ENCODE results near the gene SLC41A1. TPM values are rescaled to one million over a fixed set of nuclear protein-coding genes. Genes with fewer than 3 reads are reported as not detected.

Gene SLC41A1
- total and polyA plus RNA-seq, 8 donors = 8.2 to 46.2 (median 16.2) TPM

- no peaks in the 10 kb centered on the region for H3K9me3 ChIP-seq
- H3K4me1 ChIP-seq = no peaks in the 10 kb centered on the region
- intact Hi-C loops (cut with DNase I; ENCODE audit: low total_unique reads) = no loop called here
- H3K27ac ChIP-seq = no peak overlapping the region
- no peak for DNase-seq
- WGBS, 5 donors = 86 to 91% (median 86%) methylated on average over 4 of the region's 4 CpGs
- no peaks in the 10 kb centered on the region for H3K36me3 ChIP-seq
- H3K4me3 ChIP-seq = no peak overlapping the region
- no peak for TF ChIP-seq EP300 (IDR thresholded peaks at IDR 0.05)
- no peak for TF ChIP-seq POLR2AphosphoS5 (IDR thresholded peaks at IDR 0.05)
- no peak for TF ChIP-seq POLR2A (IDR thresholded peaks at IDR 0.05)
- TF ChIP-seq, protein P1, sequence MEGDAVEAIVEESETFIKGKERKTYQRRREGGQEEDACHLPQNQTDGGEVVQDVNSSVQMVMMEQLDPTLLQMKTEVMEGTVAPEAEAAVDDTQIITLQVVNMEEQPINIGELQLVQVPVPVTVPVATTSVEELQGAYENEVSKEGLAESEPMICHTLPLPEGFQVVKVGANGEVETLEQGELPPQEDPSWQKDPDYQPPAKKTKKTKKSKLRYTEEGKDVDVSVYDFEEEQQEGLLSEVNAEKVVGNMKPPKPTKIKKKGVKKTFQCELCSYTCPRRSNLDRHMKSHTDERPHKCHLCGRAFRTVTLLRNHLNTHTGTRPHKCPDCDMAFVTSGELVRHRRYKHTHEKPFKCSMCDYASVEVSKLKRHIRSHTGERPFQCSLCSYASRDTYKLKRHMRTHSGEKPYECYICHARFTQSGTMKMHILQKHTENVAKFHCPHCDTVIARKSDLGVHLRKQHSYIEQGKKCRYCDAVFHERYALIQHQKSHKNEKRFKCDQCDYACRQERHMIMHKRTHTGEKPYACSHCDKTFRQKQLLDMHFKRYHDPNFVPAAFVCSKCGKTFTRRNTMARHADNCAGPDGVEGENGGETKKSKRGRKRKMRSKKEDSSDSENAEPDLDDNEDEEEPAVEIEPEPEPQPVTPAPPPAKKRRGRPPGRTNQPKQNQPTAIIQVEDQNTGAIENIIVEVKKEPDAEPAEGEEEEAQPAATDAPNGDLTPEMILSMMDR (IDR thresholded peaks at IDR 0.05) = no peak
- no peaks in the 10 kb centered on the region for H3K27me3 ChIP-seq
Observed at GRCh38 chr1:205834751-205835150, 21.8 kb upstream of the SLC41A1 start.

DNA sequence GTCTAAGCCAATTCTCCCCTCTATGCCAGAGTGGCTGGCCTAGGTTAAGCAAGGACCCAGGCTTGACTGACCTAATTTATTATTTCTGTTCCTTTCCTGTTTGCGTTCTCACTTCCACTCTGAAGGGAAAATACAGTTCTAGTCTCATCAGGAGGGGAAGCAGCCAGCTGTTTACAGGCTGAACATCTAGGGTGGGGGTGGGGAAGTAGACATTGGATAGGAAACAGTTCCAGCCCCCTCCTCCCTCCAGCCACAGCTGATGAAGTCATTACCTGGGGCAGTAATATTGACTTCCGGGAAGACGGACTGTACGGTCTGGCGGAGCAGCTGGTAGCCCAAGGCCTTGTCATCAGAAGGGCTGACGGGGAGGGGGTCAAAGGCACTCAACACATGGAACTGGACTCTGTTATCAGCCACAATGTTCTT lies 19.3 kb upstream of the SLC41A1 start:
- Histone ChIP-seq H3K4me3 (no peak overlapping the region), H3K27ac (no peak overlapping the region), H3K9me3 (no peaks in the 10 kb centered on the region), H3K4me1 (peaks cover 0 to 6% (median 0%) of the 10 kb centered on the region in 4 donors), H3K36me3 (no peaks in the 10 kb centered on the region), H3K27me3 (no peaks in the 10 kb centered on the region)
- 74 to 87% (median 78%) methylated on average over 6 of the region's 6 CpGs for WGBS, 5 donors
- TF ChIP-seq POLR2A (IDR thresholded peaks at IDR 0.05) (no peak), POLR2AphosphoS5 (IDR thresholded peaks at IDR 0.05) (no peak), EP300 (IDR thresholded peaks at IDR 0.05) (no peak)
- TF ChIP-seq, protein P1 (IDR thresholded peaks at IDR 0.05) = no peak
- intact Hi-C loops (cut with DNase I; ENCODE audit: low total_unique reads) = no loop called here
- DNase-seq = peak in 1 of 2 donors; percentile 61

DNA sequence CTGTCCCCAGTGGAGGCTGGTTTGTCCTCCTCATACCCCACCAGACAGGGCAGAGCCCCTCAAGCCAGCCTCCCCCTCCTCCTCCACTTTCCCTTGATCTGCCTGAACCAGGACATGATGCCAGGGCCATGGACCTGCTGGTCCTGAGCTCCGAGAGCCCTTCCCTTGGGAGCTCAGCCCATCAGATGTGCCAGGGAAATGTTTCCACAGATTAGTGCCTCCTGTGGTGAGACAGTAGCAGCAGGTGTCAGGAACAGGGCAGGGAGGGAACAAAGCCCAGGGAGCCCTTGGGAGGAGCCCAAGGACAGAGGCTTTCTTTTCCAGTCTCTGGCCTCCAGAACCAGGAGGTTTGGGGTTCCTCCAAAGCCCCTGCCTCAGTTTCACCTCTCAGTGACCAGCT lies 14.6 kb upstream of the SLC41A1 start:
- no peak overlapping the region for H3K4me3 ChIP-seq
- H3K4me1 ChIP-seq = peaks cover 0 to 14% (median 0%) of the 10 kb centered on the region in 4 donors
- H3K36me3 ChIP-seq = no peaks in the 10 kb centered on the region
- 11 to 44% (median 29%) methylated on average over 1 of the region's 1 CpG for WGBS, 5 donors
- intact Hi-C loops (cut with DNase I; ENCODE audit: low total_unique reads) = no loop called here
- no peaks in the 10 kb centered on the region for H3K9me3 ChIP-seq
- DNase-seq = peak in 1 of 2 donors; percentile 53
- TF ChIP-seq POLR2AphosphoS5 (IDR thresholded peaks at IDR 0.05) (peak in 1 of 3 donors; percentile 17), EP300 (IDR thresholded peaks at IDR 0.05) (no peak)
- no peaks in the 10 kb centered on the region for H3K27me3 ChIP-seq
- no peak overlapping the region for H3K27ac ChIP-seq

- H3K4me1 ChIP-seq = peaks cover 0 to 14% (median 0%) of the 10 kb centered on the region in 4 donors
- 48 to 67% (median 63%) methylated on average over 3 of the region's 3 CpGs for WGBS, 5 donors
- TF ChIP-seq POLR2AphosphoS5 (IDR thresholded peaks at IDR 0.05) (no peak), POLR2A (IDR thresholded peaks at IDR 0.05) (no peak), EP300 (IDR thresholded peaks at IDR 0.05) (no peak)
- TF ChIP-seq, protein P1 (IDR thresholded peaks at IDR 0.05) = no peak
- no peak for DNase-seq
- no peaks in the 10 kb centered on the region for H3K27me3 ChIP-seq
- no peaks in the 10 kb centered on the region for H3K36me3 ChIP-seq
- no peaks in the 10 kb centered on the region for H3K9me3 ChIP-seq
- no peak overlapping the region for H3K4me3 ChIP-seq
- intact Hi-C loops (cut with DNase I; ENCODE audit: low total_unique reads) = no loop called here
- H3K27ac ChIP-seq = no peak overlapping the region
Observed at GRCh38 chr1:205826995-205827394, 14.0 kb upstream of the SLC41A1 start.

- Histone ChIP-seq H3K9me3 (no peaks in the 10 kb centered on the region), H3K27me3 (no peaks in the 10 kb centered on the region), H3K4me1 (peaks cover 0 to 14% (median 0%) of the 10 kb centered on the region in 4 donors), H3K4me3 (no peak overlapping the region), H3K27ac (no peak overlapping the region), H3K36me3 (no peaks in the 10 kb centered on the region)
- DNase-seq = no peak
- 60 to 71% (median 69%) methylated on average over 8 of the region's 8 CpGs for WGBS, 5 donors
- TF ChIP-seq, protein P1 (IDR thresholded peaks at IDR 0.05) = no peak
- TF ChIP-seq POLR2AphosphoS5 (IDR thresholded peaks at IDR 0.05) (no peak), EP300 (IDR thresholded peaks at IDR 0.05) (no peak), POLR2A (IDR thresholded peaks at IDR 0.05) (no peak)
- intact Hi-C loops (cut with DNase I; ENCODE audit: low total_unique reads) = no loop called here
Observed at GRCh38 chr1:205826016-205826806, 13.2 kb upstream of the SLC41A1 start.
